SK-N-SH (cell line): ENCODE measurements around the gene LAMC2.

Source experiments
- CTCF ChIP-seq: fragments of 200-600 bp; sonication (generic); IDR thresholded peaks from 2 replicates; pipeline ENCODE4 v1.6.1; 2017; ENCODE audit warnings: antibody characterized with exemption, mild to moderate bottlenecking, moderate library complexity
- EP300 ChIP-seq, 2 experiments: IDR thresholded peaks; 2 replicates each; pipeline versions ENCODE4 v1.4.0 to v1.6.1; 2012; ENCODE audit warnings: borderline replicate concordance in 1 of 2, low read depth in 1 of 2, low read length in 1 of 2
- MAX ChIP-seq: IDR thresholded peaks from 2 replicates; pipeline ENCODE4 v1.4.0; 2012; ENCODE audit warnings: low read depth
- MXI1 ChIP-seq: IDR thresholded peaks from 2 replicates; pipeline ENCODE4 v1.6.1; 2012; ENCODE audit warnings: mild to moderate bottlenecking, low read depth, low read length, improper control_type of control experiment
- PBX3 ChIP-seq: IDR thresholded peaks from 2 replicates; pipeline ENCODE4; 2012
- POLR2AphosphoS5 ChIP-seq: IDR thresholded peaks from 2 replicates; pipeline ENCODE4 v1.6.1; 2012; ENCODE audit warnings: low read depth, low read length
- REST ChIP-seq: IDR thresholded peaks from 2 replicates; pipeline ENCODE4 v1.6.1; 2012; ENCODE audit warnings: mild to moderate bottlenecking, low read depth, low read length, moderate library complexity
- RFX5 ChIP-seq: IDR thresholded peaks from 2 replicates; pipeline ENCODE4 v1.6.1; 2012; ENCODE audit warnings: mild to moderate bottlenecking, improper control_type of control experiment, low read length
- RXRA ChIP-seq: IDR thresholded peaks from 2 replicates; pipeline ENCODE4 v1.4.0; 2012; ENCODE audit warnings: low read depth, mild to moderate bottlenecking, borderline replicate concordance
- TAF1 ChIP-seq: IDR thresholded peaks from 2 replicates; pipeline ENCODE4 v1.6.1; 2012; ENCODE audit warnings: low read depth, mild to moderate bottlenecking, low read length, moderate library complexity, borderline replicate concordance
- YY1 ChIP-seq: IDR thresholded peaks from 2 replicates; pipeline ENCODE4 v1.4.0; 2012; ENCODE audit warnings: low read depth, mild to moderate bottlenecking

GRCh38 chr1:183179033-183179432 is 7.0 kb upstream of the LAMC2 start:
- TF ChIP-seq RFX5 (no peak), CTCF (no peak), EP300 (IDR thresholded peaks at IDR 0.05; ENCODE audit: borderline replicate concordance in 1 of 2, low read depth in 1 of 2, low read length in 1 of 2) (no peak), TAF1 (no peak), POLR2AphosphoS5 (no peak), MAX (no peak), RXRA (no peak), REST (no peak), PBX3 (no peak), MXI1 (no peak), YY1 (no peak)
